Chondrocyte (in vitro differentiated cells): ENCODE data around the gene EPGN. TPM values are rescaled to one million over a fixed set of nuclear protein-coding genes. Genes with fewer than 3 reads are reported as not detected.

Experiments
- DNase-seq: peaks from one replicate; pipeline ENCODE4 v3.0.0; 2021; ENCODE audit warnings: mixed read lengths, low spot score
- H3K27ac Mint-ChIP-seq: one replicate; pipeline ENCODE4 v1.8.0; 2021; ENCODE audit warnings: mild to moderate bottlenecking, moderate library complexity, mixed read lengths; ENCODE audit not compliant: unreplicated experiment
- H3K27me3 Mint-ChIP-seq: 2 replicates; pipeline ENCODE4 v1.8.0; 2021; ENCODE audit warnings: low read depth, mixed read lengths
- H3K36me3 Mint-ChIP-seq: 2 replicates; pipeline ENCODE4 v1.8.0; 2021; ENCODE audit warnings: low read depth, mixed read lengths
- H3K4me1 Mint-ChIP-seq: 2 replicates; pipeline ENCODE4 v1.8.0; 2021; ENCODE audit warnings: low read depth, mild to moderate bottlenecking, mixed read lengths
- H3K4me3 Mint-ChIP-seq: one replicate; pipeline ENCODE4 v1.8.0; 2021; ENCODE audit warnings: mild to moderate bottlenecking, moderate library complexity, mixed read lengths; ENCODE audit not compliant: unreplicated experiment
- H3K9me3 Mint-ChIP-seq: 2 replicates; pipeline ENCODE4 v1.8.0; 2021; ENCODE audit warnings: low read depth, mixed read lengths
- total RNA-seq: library from RNA; stranded (reverse); gene quantifications from 3 replicates; pipeline ENCODE4 v1.2.1, GENCODE V29; 2021
- TF ChIP-seq, protein P1 (sequence below): fragments of 200-600 bp; sonication (generic); IDR thresholded peaks from 2 replicates; pipeline ENCODE4 v1.5.0; 2021; ENCODE audit warnings: antibody characterized with exemption, mild to moderate bottlenecking, moderate library complexity

Gene EPGN
- total RNA-seq, 1 donor from 2014 or later = 0.62 TPM

GRCh38 chr4:74361671-74362070, 53.4 kb downstream of the EPGN start:
- H3K4me1 Mint-ChIP-seq = peaks cover 17% of the 10 kb centered on the region
- H3K27me3 Mint-ChIP-seq = peaks cover 44% of the 10 kb centered on the region
- TF ChIP-seq, protein P1, sequence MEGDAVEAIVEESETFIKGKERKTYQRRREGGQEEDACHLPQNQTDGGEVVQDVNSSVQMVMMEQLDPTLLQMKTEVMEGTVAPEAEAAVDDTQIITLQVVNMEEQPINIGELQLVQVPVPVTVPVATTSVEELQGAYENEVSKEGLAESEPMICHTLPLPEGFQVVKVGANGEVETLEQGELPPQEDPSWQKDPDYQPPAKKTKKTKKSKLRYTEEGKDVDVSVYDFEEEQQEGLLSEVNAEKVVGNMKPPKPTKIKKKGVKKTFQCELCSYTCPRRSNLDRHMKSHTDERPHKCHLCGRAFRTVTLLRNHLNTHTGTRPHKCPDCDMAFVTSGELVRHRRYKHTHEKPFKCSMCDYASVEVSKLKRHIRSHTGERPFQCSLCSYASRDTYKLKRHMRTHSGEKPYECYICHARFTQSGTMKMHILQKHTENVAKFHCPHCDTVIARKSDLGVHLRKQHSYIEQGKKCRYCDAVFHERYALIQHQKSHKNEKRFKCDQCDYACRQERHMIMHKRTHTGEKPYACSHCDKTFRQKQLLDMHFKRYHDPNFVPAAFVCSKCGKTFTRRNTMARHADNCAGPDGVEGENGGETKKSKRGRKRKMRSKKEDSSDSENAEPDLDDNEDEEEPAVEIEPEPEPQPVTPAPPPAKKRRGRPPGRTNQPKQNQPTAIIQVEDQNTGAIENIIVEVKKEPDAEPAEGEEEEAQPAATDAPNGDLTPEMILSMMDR = no peak
- H3K27ac Mint-ChIP-seq = no peak overlapping the region
- DNase-seq = no peak
- H3K9me3 Mint-ChIP-seq = no peaks in the 10 kb centered on the region
- no peak overlapping the region for H3K4me3 Mint-ChIP-seq
- H3K36me3 Mint-ChIP-seq = no peaks in the 10 kb centered on the region

GRCh38 chr4:74362347-74362746, 54.1 kb downstream of the EPGN start:
- no peak overlapping the region for H3K4me3 Mint-ChIP-seq
- no peaks in the 10 kb centered on the region for H3K36me3 Mint-ChIP-seq
- H3K27me3 Mint-ChIP-seq = peaks cover 43% of the 10 kb centered on the region
- no peaks in the 10 kb centered on the region for H3K9me3 Mint-ChIP-seq
- no peak for DNase-seq
- peaks cover 17% of the 10 kb centered on the region for H3K4me1 Mint-ChIP-seq
- TF ChIP-seq, protein P1 = no peak
- no peak overlapping the region for H3K27ac Mint-ChIP-seq

GRCh38 chr4:74364256-74364651, 56.0 kb downstream of the EPGN start:
- TF ChIP-seq, protein P1 = no peak
- Mint-ChIP-seq H3K27me3 (peaks cover 43% of the 10 kb centered on the region), H3K36me3 (no peaks in the 10 kb centered on the region), H3K4me1 (peaks cover 17% of the 10 kb centered on the region), H3K9me3 (no peaks in the 10 kb centered on the region), H3K27ac (no peak overlapping the region), H3K4me3 (peak overlapping the region; percentile 65)
- DNase-seq = no peak

DNA sequence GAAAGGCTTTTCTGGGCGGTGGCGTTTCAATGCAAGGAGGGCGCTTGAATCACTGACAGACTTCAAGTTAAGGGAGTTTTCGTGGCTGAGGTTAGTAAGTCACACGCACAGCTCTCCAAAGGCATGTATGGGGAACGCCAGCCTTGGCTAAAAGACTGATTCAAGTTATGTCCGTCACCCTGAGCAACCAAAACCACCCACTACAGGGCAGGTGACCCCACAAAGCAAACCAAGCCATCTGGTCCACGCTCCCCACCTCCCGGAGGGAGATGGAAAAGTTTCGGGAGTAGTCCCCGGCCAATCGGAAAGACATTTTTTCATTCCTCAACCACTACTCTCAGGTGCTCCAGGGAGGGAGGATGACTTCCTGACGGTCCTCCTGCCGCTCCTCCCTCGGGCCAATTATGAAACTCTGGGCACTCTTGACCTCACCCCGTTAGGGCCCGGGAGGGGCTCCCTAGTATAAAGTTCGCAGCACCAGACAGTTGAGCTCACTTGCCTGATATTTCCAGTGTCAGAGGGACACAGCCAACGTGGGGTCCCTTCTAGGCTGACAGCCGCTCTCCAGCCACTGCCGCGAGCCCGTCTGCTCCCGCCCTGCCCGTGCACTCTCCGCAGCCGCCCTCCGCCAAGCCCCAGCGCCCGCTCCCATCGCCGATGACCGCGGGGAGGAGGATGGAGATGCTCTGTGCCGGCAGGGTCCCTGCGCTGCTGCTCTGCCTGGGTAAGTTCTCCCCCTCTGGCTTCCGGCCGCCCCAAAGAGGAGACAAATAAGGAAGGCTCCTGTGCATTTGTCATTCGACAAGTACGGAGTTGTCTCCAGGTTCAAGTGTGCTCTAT, 56.6 kb downstream of the EPGN start, which contains the start of gene EREG:
Gene EREG, plus strand, starts transcription at position 494 of the 840 bp plus-strand sequence. Its CDS starts 164 bp downstream, at position 658.
- DNase-seq = peak; percentile 85
- Mint-ChIP-seq H3K36me3 (no peaks in the 10 kb centered on the region), H3K9me3 (no peaks in the 10 kb centered on the region), H3K4me1 (peaks cover 17% of the 10 kb centered on the region), H3K4me3 (peak within 1 kb of the TSS; percentile 65), H3K27me3 (peaks cover 42% of the 10 kb centered on the region), H3K27ac (no peak within 1 kb of the TSS)
- TF ChIP-seq, protein P1 = no peak

DNA sequence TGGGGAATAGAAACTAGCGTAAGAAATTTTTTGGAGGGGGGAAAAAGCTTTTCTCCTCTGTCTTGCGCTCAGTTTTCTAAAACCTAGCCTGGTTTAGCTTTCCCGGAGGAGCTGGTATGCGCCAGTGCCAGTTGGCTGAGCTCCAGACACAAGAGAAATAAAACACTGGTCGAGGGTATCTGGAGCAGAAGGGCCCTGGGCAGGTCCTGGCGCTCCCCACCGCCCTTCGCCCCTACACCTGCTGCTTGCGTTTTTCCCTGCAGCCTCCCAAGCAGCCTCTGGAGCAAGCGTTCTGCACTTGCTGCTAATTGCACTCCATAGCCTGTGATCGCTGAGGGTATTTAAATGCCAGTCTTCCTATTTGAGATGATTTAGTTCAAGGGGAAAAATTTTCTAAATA, 57.5 kb downstream of the EPGN start:
- Mint-ChIP-seq H3K36me3 (no peaks in the 10 kb centered on the region), H3K27ac (no peak overlapping the region), H3K4me3 (peak overlapping the region; percentile 65), H3K9me3 (no peaks in the 10 kb centered on the region), H3K4me1 (peaks cover 17% of the 10 kb centered on the region), H3K27me3 (peaks cover 43% of the 10 kb centered on the region)
- DNase-seq = no peak
- TF ChIP-seq, protein P1 = no peak

Other genes with a start within 250 kb of the EPGN start
- 0.89 to 8.7 TPM (median 7.9 TPM) in 3 replicates for gene CXCL2, start 209.3 kb upstream of the EPGN start, total RNA-seq
- gene MTHFD2L, start 150.4 kb upstream of the EPGN start, total RNA-seq = 6.6 to 10.6 TPM (median 7.4 TPM) in 3 replicates
- gene EREG, start 56.7 kb downstream of the EPGN start, total RNA-seq = not detected in 3 replicates
- not detected in 3 replicates for gene AREG, start 136.7 kb downstream of the EPGN start, total RNA-seq